Stimulated activated CD4-positive, alpha-beta T cell treated with anti-CD3 and anti-CD28 coated beads, Interleukin-1b, Interleukin-23, amount 100 ng/mL, for 48 hours (primary cell): ENCODE measurements around the gene POLL.
"Not testable (repeated sequence)": the region's sequence is repeated elsewhere in the genome, so short reads cannot be mapped to it uniquely, and the experiment has no call there.

Source experiments
- DNase-seq: peaks from one replicate; pipeline ENCODE4 v3.0.0-alpha.2; 2020

The POLL gene

GRCh38 chr10:101587725-101588653, at the start of gene POLL, which contains the start of gene DPCD:
Gene POLL, minus strand, starts transcription at chr10:101588257. Its CDS starts 897 bp downstream, at chr10:101587360.
Gene DPCD, plus strand, starts transcription at chr10:101588321. Its CDS starts 16 bp downstream, at chr10:101588337.
- peak; percentile 90 for DNase-seq

- DNase-seq = not testable (repeated sequence)
These were observed 45.5 kb upstream of the POLL start for GRCh38 chr10:101633510-101633909.

- no peak for DNase-seq
These were observed 43.9 kb upstream of the POLL start for GRCh38 chr10:101631821-101632475.

- DNase-seq = no peak
These were observed 42.5 kb upstream of the POLL start for GRCh38 chr10:101630633-101630920.

GRCh38 chr10:101629837-101630632, 42.0 kb upstream of the POLL start:
- no peak for DNase-seq

- DNase-seq = no peak
These were observed 37.9 kb upstream of the POLL start for GRCh38 chr10:101625821-101626412.

GRCh38 chr10:101624526-101625102, 36.6 kb upstream of the POLL start:
- DNase-seq = no peak

- DNase-seq = no peak
These were observed 35.5 kb upstream of the POLL start for GRCh38 chr10:101623528-101623927.

GRCh38 chr10:101619983-101620382, 31.9 kb upstream of the POLL start:
- no peak for DNase-seq

GRCh38 chr10:101618871-101619270, 30.8 kb upstream of the POLL start:
- DNase-seq = no peak

- no peak for DNase-seq
These were observed 29.9 kb upstream of the POLL start for GRCh38 chr10:101617824-101618568.

GRCh38 chr10:101617102-101617823, 29.2 kb upstream of the POLL start:
- no peak for DNase-seq

- no peak for DNase-seq
These were observed 28.5 kb upstream of the POLL start for GRCh38 chr10:101616415-101617101.

GRCh38 chr10:101615525-101616116, 27.6 kb upstream of the POLL start:
- no peak for DNase-seq

GRCh38 chr10:101614663-101615524, 26.8 kb upstream of the POLL start:
- DNase-seq = no peak

GRCh38 chr10:101613646-101614045, 25.6 kb upstream of the POLL start:
- DNase-seq = no peak

- DNase-seq = no peak
These were observed 24.8 kb upstream of the POLL start for GRCh38 chr10:101612872-101613271.

- DNase-seq = no peak
These were observed 24.0 kb upstream of the POLL start for GRCh38 chr10:101612086-101612485.
